H1 (cell line): ENCODE results near the gene ABCA1. TPM values are rescaled to one million over a fixed set of nuclear protein-coding genes. Genes with fewer than 3 reads are reported as not detected.

Experiments used
- CTCF ChIA-PET: fragments of 300-600 bp; sonication (Branson Sonifier 250); formaldehyde crosslinking; loops from one replicate; lab custom pipeline; 2021; ENCODE audit not compliant: partially characterized antibody; lab: Charles Lee
- POLR2A ChIA-PET: fragments of 300-600 bp; sonication (Branson Sonifier 250); formaldehyde crosslinking; loops from one replicate; lab custom pipeline; 2021; ENCODE audit warnings: inconsistent platforms; ENCODE audit not compliant: partially characterized antibody; lab: Charles Lee
- DNase-seq, 2 experiments: peaks; one replicate each; pipeline versions ENCODE4 v3.0.0 to v3.0.0-alpha.2; 2010 to 2022; ENCODE audit warnings: low spot score in 2 of 2, low read depth in 1 of 2, mixed read lengths in 1 of 2
- FAIRE-seq: peaks from 2 replicates; lab custom pipeline; 2011; peaks lifted over from hg19 to GRCh38; lab: Jason Lieb, UNC
- H2AFZ ChIP-seq: 2 replicates; pipeline ENCODE4 v1.8.1; 2012; ENCODE audit warnings: low read length, inconsistent platforms
- H2AK5ac ChIP-seq: 2 replicates; pipeline ENCODE4 v1.6.1; 2013; ENCODE audit warnings: low read depth, low read length
- H2BK120ac ChIP-seq: replicated peaks from 2 replicates; pipeline ENCODE3; 2013; ENCODE audit warnings: low read depth, low read length, inconsistent platforms
- H2BK12ac ChIP-seq: 2 replicates; pipeline ENCODE4 v1.6.1; 2013; ENCODE audit warnings: low read depth, low read length
- H2BK15ac ChIP-seq: 2 replicates; pipeline ENCODE4 v1.6.1; 2013; ENCODE audit warnings: low read length
- H2BK20ac ChIP-seq: 2 replicates; pipeline ENCODE4 v1.6.1; 2013; ENCODE audit warnings: low read length
- H2BK5ac ChIP-seq: 2 replicates; pipeline ENCODE4 v1.6.1; 2013; ENCODE audit warnings: low read depth, low read length
- H3K14ac ChIP-seq: 2 replicates; pipeline ENCODE4 v1.6.1; 2013; ENCODE audit warnings: inconsistent platforms; ENCODE audit not compliant: insufficient read length
- H3K18ac ChIP-seq: 2 replicates; pipeline ENCODE4 v1.6.1; 2013; ENCODE audit warnings: low read length; ENCODE audit errors: extremely low read depth
- H3K23ac ChIP-seq: 2 replicates; pipeline ENCODE4 v1.6.1; 2013; ENCODE audit warnings: inconsistent platforms; ENCODE audit not compliant: insufficient read length
- H3K23me2 ChIP-seq: 2 replicates; pipeline ENCODE4 v1.6.1; 2013; ENCODE audit warnings: low read depth, low read length
- H3K27ac ChIP-seq: 2 replicates; pipeline ENCODE4 v1.6.1; 2011; ENCODE audit warnings: low read depth, low read length, inconsistent platforms
- H3K27me3 ChIP-seq, 4 experiments: replicated peaks in 1 of 4; 1 replicate in 1 of 4; 2 replicates in 3 of 4; pipeline versions ENCODE4 v1.6.1 to v1.8.1; 2011 to 2013; ENCODE audit warnings: low read length in 3 of 4, mild to moderate bottlenecking in 3 of 4, inconsistent platforms in 2 of 4, mixed read lengths in 2 of 4, moderate library complexity in 1 of 4; ENCODE audit not compliant: control insufficient read depth in 3 of 4, insufficient read depth in 3 of 4; ENCODE audit errors: extremely low read depth in 1 of 4
- H3K36me3 ChIP-seq, 4 experiments: 2 replicates each; pipeline versions ENCODE4 v1.6.1 to v1.8.1; 2011 to 2013; ENCODE audit warnings: mild to moderate bottlenecking in 4 of 4, low read length in 3 of 4, moderate library complexity in 2 of 4, control low read depth in 1 of 4, inconsistent platforms in 1 of 4; ENCODE audit not compliant: insufficient read depth in 4 of 4, control insufficient read depth in 2 of 4
- H3K4ac ChIP-seq: replicated peaks from 2 replicates; pipeline ENCODE3; 2013; ENCODE audit warnings: low read length, low read depth, mixed read lengths, inconsistent platforms; ENCODE audit not compliant: insufficient read length
- H3K4me1 ChIP-seq, 4 experiments: replicated peaks in 1 of 4; 1 replicate in 1 of 4; 2 replicates in 3 of 4; pipeline versions ENCODE4 v1.6.1 to v1.8.1; 2011 to 2013; ENCODE audit warnings: low read length in 3 of 4, inconsistent platforms in 2 of 4, mixed read lengths in 1 of 4; ENCODE audit not compliant: insufficient read depth in 4 of 4, control insufficient read depth in 3 of 4
- H3K4me2 ChIP-seq, 2 experiments: 2 replicates each; pipeline versions ENCODE4 v1.6.1 to v1.8.1; 2011 to 2013; ENCODE audit warnings: low read depth in 2 of 2, low read length in 2 of 2, control low read depth in 1 of 2, inconsistent platforms in 1 of 2, mild to moderate bottlenecking in 1 of 2; ENCODE audit not compliant: insufficient read depth in 1 of 2
- H3K4me3 ChIP-seq, 4 experiments: fragments of 200-600, 300-600 bp in 1 of 4; sonication (generic), shearing (Covaris generic), sonication (Bioruptor Twin) in 1 of 4; 2 replicates each; pipeline versions ENCODE4 v1.5.1 to v1.8.1; 2011 to 2016; ENCODE audit warnings: low read length in 4 of 4, low read depth in 3 of 4, control low read depth in 2 of 4, inconsistent platforms in 2 of 4, mild to moderate bottlenecking in 2 of 4, mixed read lengths in 1 of 4, moderate library complexity in 1 of 4; ENCODE audit not compliant: insufficient read depth in 2 of 4; ENCODE audit errors: extremely low read depth in 1 of 4
- H3K56ac ChIP-seq: replicated peaks from 2 replicates; pipeline ENCODE3; 2013; ENCODE audit warnings: low read depth, mild to moderate bottlenecking, mixed read lengths, low read length, inconsistent platforms; ENCODE audit not compliant: insufficient read length
- H3K79me1 ChIP-seq: 2 replicates; pipeline ENCODE4 v1.6.1; 2013; ENCODE audit warnings: low read depth, low read length, control low read depth
- H3K79me2 ChIP-seq, 2 experiments: 2 replicates each; pipeline versions ENCODE4 v1.6.1 to v1.8.1; 2012 to 2013; ENCODE audit warnings: low read length in 2 of 2, mild to moderate bottlenecking in 2 of 2, inconsistent platforms in 1 of 2; ENCODE audit not compliant: insufficient read depth in 2 of 2, control insufficient read depth in 1 of 2
- H3K9ac ChIP-seq, 4 experiments: replicated peaks in 1 of 4; 1 replicate in 1 of 4; 2 replicates in 3 of 4; pipeline versions ENCODE4 v1.6.1 to v1.8.1; 2011 to 2013; ENCODE audit warnings: low read depth in 3 of 4, low read length in 3 of 4, control low read depth in 2 of 4, mild to moderate bottlenecking in 2 of 4, moderate library complexity in 2 of 4, inconsistent platforms in 1 of 4; ENCODE audit errors: extremely low read depth in 1 of 4
- H3K9me3 ChIP-seq, 2 experiments: 2 replicates each; pipeline versions ENCODE4 v1.6.1 to v1.8.1; 2012 to 2013; ENCODE audit warnings: mild to moderate bottlenecking in 2 of 2, moderate library complexity in 2 of 2, control low read depth in 1 of 2, inconsistent platforms in 1 of 2, low read depth in 1 of 2, low read length in 1 of 2, mixed read lengths in 1 of 2; ENCODE audit not compliant: insufficient read depth in 2 of 2
- H4K20me1 ChIP-seq, 2 experiments: replicated peaks in 1 of 2; 2 replicates each; pipeline versions ENCODE3 to v1.8.1; 2011 to 2013; ENCODE audit warnings: inconsistent platforms in 2 of 2, low read length in 2 of 2, mild to moderate bottlenecking in 1 of 2; ENCODE audit not compliant: insufficient read depth in 2 of 2, control insufficient read depth in 1 of 2
- H4K5ac ChIP-seq: 2 replicates; pipeline ENCODE4 v1.6.1; 2013; ENCODE audit warnings: low read length, low read depth, mixed read lengths, inconsistent platforms; ENCODE audit not compliant: insufficient read length
- H4K8ac ChIP-seq: 2 replicates; pipeline ENCODE4 v1.8.0; 2013; ENCODE audit warnings: mild to moderate bottlenecking, moderate library complexity, low read length, inconsistent platforms; ENCODE audit not compliant: insufficient read depth; ENCODE audit errors: extremely low read depth
- H4K91ac ChIP-seq: replicated peaks from 2 replicates; pipeline ENCODE3; 2013; ENCODE audit warnings: low read length, mixed read lengths, inconsistent platforms; ENCODE audit not compliant: insufficient read length
- BACH1 ChIP-seq: IDR thresholded peaks from 2 replicates; pipeline ENCODE4 v1.6.1; 2012; ENCODE audit warnings: low read length, improper control_type of control experiment
- EP300 ChIP-seq, 2 experiments: IDR thresholded peaks; 1 replicate in 1 of 2; 2 replicates in 1 of 2; pipeline ENCODE4 v1.6.1; 2011 to 2012; ENCODE audit warnings: low read depth in 2 of 2, low read length in 2 of 2, mild to moderate bottlenecking in 2 of 2, borderline replicate concordance in 1 of 2, inconsistent platforms in 1 of 2, moderate library complexity in 1 of 2
- KDM1A ChIP-seq: fragments of 200-600, 300-600 bp; sonication (generic); IDR thresholded peaks from 2 replicates; pipeline ENCODE4 v1.7.1; 2016; ENCODE audit warnings: mild to moderate bottlenecking, low read length, borderline replicate concordance
- NANOG ChIP-seq: IDR thresholded peaks from 2 replicates; pipeline ENCODE4 v1.6.1; 2011; ENCODE audit warnings: low read length, low read depth, mild to moderate bottlenecking, inconsistent platforms; ENCODE audit not compliant: insufficient read depth, poor library complexity, severe bottlenecking
- RNF2 ChIP-seq: fragments of 200-900, 300-1000 bp; sonication (generic); IDR thresholded peaks from 2 replicates; pipeline ENCODE4 v1.7.1; 2016; ENCODE audit warnings: borderline replicate concordance, low read depth, mild to moderate bottlenecking, antibody characterized with exemption, low read length; ENCODE audit not compliant: poor library complexity, severe bottlenecking; ENCODE audit errors: missing control alignments
- SRF ChIP-seq: IDR thresholded peaks from 2 replicates; pipeline ENCODE4 v1.6.1; 2011; ENCODE audit warnings: mild to moderate bottlenecking, low read depth, low read length, moderate library complexity
- TEAD4 ChIP-seq: IDR thresholded peaks from 2 replicates; pipeline ENCODE4 v1.6.1; 2012; ENCODE audit warnings: low read depth, low read length, inconsistent platforms, mixed read lengths
- WGBS, 2 experiments: shearing (Covaris generic) in 1 of 2; methylation state at CpG; one replicate each; pipeline versions ENCODE4 v1.1.6 to v1.1.7; 2013 to 2015; ENCODE audit warnings: low lambda C conversion rate in 2 of 2, mixed read lengths in 2 of 2, inconsistent platforms in 1 of 2, low coverage in 1 of 2, missing lambda C conversion rate in 1 of 2; ENCODE audit not compliant: insufficient replicate concordance in 2 of 2, insufficient coverage in 1 of 2, insufficient read length in 1 of 2; ENCODE audit errors: extremely low coverage in 1 of 2, missing lambda C conversion rate in 1 of 2; 5-methylcytosine and 5-hydroxymethylcytosine counted together
- polyA plus RNA-seq, 7 experiments: library from polyadenylated mRNA; depleted of rRNA in 3 of 7; stranded (reverse) in 5 of 7; unstranded in 2 of 7; fragments of >200 nt in 5 of 7; fragments of 200-250 nt in 2 of 7; gene quantifications; 1 replicate in 5 of 7; 2 replicates in 1 of 7; 4 replicates in 1 of 7; pipeline versions ENCODE4 v1.2.1 to v1.2.3, GENCODE V29; 2011 to 2013; ENCODE audit warnings: missing spikeins in 2 of 7, mixed read lengths in 2 of 7
- total RNA-seq: library from RNA; stranded (reverse); fragmentation: NEBNext Ultra II Directional; extraction: Animal tissue kit (Norgen Biotek cat#: 25700); gene quantifications from 2 replicates; pipeline ENCODE4 v1.2.1, GENCODE V29; 2021

Gene ABCA1
- total and polyA plus RNA-seq, 2 of the 8 experiments (the other 6 are each of a cell fraction or from before 2014, with no cell fraction given) = 6.9 to 7.8 TPM

DNA sequence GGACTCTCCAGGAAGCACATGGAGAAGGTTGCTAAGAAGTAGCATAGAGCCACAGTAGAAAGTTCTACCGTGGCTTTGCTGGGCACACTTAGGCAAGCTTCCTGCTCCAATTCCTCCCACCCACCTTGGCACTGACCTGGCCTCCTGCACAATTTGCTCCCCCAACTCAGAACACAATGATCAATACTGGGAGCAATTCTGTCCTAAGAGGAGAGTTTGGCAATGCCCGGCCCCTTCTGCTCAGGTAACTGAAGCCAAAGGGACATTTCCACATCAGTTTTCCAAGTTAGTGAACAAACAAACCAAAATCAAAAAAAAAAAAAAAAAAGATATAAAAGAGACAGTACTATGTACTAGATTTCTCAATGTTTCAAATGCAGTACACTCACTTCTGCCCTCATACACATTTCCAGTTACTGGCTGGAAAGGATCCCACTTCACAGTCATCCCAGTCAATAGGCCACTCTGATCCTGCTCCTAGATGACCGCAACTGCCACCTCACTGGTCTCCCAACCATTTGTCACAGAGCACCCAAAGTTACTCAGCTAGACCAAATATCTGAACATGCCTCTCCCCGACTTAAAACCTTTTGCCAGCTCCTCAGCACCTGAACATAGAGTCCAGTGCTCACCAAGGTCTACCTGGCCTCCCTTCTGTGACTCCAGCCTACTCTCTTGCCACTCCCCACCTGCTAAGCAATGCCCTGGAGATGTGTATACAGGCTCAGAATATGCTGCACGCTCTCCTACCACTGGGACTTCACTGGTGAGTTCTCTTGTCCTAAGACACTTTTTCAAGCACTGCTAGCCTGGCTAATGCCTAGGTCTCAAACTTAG, 21.3 kb downstream of the ABCA1 start:
- Histone ChIP-seq H3K79me1 (peaks cover 3% of the 10 kb centered on the region; the same call in 1 of the 2 replicates), H3K56ac (no peak overlapping the region), H3K79me2 (no peaks in the 10 kb centered on the region), H3K4me1 (peaks cover 0 to 4% (median 1%) of the 10 kb centered on the region in 4 experiments; a peak in 3 of 7 replicates), H2BK5ac (no peak overlapping the region), H4K20me1 (peaks cover 0 to 2% of the 10 kb centered on the region in 2 experiments), H2BK120ac (no peak overlapping the region), H3K27ac (no peak overlapping the region), H3K18ac (no peak overlapping the region), H2BK15ac (no peak overlapping the region), H3K4me2 (no peak overlapping the region), H3K23me2 (no peaks in the 10 kb centered on the region), H3K36me3 (no peaks in the 10 kb centered on the region), H2BK12ac (no peak overlapping the region), H3K9me3 (no peaks in the 10 kb centered on the region), H4K8ac (no peak overlapping the region), H3K27me3 (no peaks in the 10 kb centered on the region), H3K9ac (no peak overlapping the region), H3K23ac (no peak overlapping the region), H2AFZ (no peak overlapping the region), H2BK20ac (0 out of 2 replicates have a peak overlapping the region, but pooled peaks have one; percentile 49), H3K14ac (no peak overlapping the region), H4K5ac (no peak overlapping the region), H3K4ac (no peak overlapping the region), H2AK5ac (no peak overlapping the region; the same call in 1 of the 2 replicates), H4K91ac (no peak overlapping the region), H3K4me3 (no peak overlapping the region)
- TF ChIP-seq KDM1A = no peak
- no peak for TF ChIP-seq NANOG
- TF ChIP-seq SRF = no peak
- TF ChIP-seq BACH1 = no peak
- TF ChIP-seq TEAD4 = no peak
- no peak for TF ChIP-seq RNF2
- TF ChIP-seq EP300 (IDR thresholded peaks at IDR 0.05; ENCODE audit: borderline replicate concordance in 1 of 2, low read depth in 2 of 2, low read length in 2 of 2) = no peak
- 89% methylated on average over 5 of the region's 5 CpGs; no CpG with 5 or more reads in 1 of the 2 experiments for WGBS, 2 experiments
- POLR2A ChIA-PET = no interaction called here
- CTCF ChIA-PET = no interaction called here
- DNase-seq (peak in 1 of 2 experiments; percentile 30), FAIRE-seq (no peak)
